IPS-11a (cell line): ENCODE data around the gene CHAD.
"Not testable (repeated sequence)": the region's sequence is repeated elsewhere in the genome, so short reads cannot be mapped to it uniquely, and the experiment has no call there.

Source experiments
- H3K4me3 ChIP-seq: one replicate; pipeline ENCODE4 v1.5.1; 2013; ENCODE audit warnings: low read depth, low read length, control low read depth

CHAD gene

DNA sequence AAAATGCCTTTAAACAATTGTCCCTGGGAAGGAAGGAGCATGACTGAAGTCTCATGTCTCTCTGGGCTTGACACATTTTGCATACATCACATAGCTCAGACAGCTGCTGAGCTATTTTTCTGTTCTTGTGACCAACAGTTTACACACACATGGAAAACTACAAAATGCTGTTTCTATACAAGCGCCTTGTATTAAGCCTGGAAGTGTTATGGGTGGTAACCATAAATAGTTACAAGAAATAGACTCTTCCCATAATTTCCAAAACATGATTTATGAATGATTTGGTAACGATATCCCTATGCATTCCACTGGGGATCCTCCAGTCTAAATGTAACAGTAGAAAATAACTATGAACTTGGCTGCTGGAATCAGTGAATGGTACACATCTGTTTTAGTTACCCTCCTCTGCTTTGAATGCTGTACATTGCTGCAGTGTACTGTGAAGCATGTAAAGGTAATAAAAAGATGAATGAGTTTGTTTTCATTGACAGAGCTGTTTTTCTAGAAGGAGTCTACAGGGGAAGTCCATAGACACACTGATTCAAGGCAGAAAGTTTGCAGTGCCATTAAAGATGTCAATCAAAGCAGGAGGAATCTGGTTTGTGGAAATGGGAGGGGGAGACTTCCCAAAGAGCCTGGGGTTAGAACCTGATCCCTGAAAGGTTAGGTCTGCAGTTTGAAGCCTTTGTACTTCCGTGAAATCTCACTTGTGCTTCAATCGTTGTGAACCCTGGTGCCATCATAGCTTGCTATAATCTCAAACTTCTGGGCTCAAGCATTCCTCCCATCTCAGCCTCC is 37.7 kb downstream of the CHAD start:
- no peak overlapping the region for H3K4me3 ChIP-seq

- H3K4me3 ChIP-seq, result no peak overlapping the region
Observed at GRCh38 chr17:50429793-50430192, 38.9 kb downstream of the CHAD start.

DNA sequence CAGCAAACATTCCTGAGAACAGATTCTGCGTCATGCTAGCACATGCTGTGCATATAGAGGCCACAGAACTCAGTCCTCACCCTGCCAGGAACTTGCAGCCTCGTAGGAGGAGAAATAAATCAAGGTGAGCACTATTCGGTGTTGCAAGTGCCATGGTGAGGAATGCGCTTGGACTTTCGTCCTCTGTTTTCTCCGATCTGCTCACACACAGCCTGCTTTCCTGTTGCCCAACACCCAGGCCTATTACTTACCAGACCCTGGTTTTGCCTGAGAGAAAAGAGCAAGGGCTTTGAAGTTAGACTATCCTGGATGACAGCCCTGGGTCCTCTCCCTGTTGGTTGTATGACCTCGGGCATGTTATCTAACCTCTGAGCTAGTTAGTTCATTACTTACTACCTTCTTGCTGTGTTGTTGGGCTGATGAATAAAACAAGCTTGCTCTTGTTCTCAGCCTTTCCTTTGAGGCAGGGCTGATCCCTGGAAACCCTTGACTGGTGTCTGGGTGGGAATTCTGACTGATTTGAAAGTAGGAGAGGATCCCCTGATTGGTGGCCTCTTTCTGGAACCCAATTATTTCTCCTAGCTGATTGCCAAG is 39.8 kb downstream of the CHAD start:
- no peak overlapping the region for H3K4me3 ChIP-seq

GRCh38 chr17:50428126-50428525 is 40.6 kb downstream of the CHAD start:
- not testable (repeated sequence) for H3K4me3 ChIP-seq

DNA sequence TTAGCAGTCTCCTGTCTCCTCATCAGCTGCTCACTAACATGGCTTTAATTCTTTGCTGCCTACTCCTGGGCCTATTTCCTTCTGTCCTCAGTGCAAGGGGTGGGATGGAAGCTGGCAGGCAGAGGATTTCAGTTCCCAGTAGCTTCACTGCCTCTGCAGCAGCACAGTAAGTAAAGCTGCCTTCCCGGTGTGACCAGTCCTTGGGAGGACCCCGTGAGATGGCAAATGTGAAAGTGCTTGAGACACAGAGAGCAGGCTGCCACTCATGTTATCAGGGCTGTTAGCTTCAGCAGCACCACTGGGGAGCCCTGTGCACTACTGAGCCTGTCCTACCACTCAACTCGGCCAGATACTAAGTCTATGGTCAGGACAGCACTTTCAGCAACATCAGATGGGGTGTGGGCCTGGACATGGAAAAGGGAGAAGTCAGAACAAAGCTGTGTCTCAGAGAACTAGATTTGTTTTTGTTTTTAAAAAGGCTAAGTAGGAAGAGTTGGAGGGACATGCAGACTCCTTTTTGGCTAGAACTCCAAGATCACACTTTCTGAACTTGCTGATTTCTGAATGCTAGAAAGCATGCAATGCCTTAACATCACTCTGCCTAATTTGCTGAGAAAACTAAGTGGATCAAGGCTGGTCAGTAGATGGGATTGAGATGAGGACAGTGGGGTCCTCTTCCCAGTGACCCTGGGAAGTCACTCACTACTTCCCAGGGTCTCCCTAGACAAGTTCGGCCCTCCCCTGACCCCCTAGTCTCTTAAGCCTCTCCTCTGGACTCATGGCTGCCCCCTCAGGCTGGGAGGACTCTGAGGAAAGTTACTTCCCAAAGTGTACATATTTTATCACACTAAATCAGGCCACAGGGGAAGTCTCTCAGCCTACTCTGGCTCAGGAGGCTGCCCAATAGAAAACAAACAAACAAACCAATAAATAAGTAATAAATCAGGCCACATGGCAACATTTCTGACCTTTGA is 41.6 kb downstream of the CHAD start:
- H3K4me3 ChIP-seq, result peak overlapping the region; percentile 54

GRCh38 chr17:50426472-50426782 is 42.3 kb downstream of the CHAD start:
- peak overlapping the region; percentile 54 for H3K4me3 ChIP-seq

DNA sequence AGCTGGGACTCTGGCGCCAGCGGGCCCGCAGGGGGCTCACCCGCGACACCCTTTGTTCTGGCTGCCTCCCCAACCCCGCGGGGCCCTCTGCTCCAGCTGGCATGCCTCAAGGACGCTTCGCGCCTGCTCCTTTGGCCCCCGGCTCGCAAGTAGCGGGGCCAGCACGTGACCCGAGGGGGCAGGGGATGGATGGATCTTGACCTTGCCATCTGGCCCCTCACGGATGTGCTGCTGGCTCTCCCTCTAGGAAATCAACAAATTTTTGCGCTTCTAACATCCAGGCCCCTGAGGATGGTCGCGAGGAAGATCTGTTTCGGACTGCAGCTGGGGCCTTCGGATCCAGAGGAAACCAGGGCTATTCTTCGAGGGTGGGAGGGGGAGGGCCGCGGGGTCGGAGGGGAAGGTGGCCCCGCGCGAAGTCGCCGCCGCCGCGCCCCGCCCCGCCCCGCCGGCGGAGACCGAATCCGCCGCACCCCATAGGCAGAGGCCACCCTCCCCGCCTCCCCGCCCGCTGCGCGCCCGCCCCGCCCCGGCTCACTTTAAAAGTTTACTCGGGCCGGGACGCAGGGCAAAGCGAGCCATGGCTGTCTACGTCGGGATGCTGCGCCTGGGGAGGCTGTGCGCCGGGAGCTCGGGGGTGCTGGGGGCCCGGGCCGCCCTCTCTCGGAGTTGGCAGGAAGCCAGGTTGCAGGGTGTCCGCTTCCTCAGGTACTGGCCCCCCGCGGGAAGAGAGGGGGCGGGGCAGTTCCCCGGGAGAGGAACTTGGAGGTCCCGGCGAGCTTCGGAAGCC is 42.8 kb downstream of the CHAD start, which contains the start of gene ACSF2:
Gene ACSF2, plus strand, starts transcription at position 537 of the 790 bp plus-strand sequence. Its CDS starts 44 bp downstream, at position 581.
- H3K4me3 ChIP-seq, result peak within 1 kb of the TSS; percentile 54

- H3K4me3 ChIP-seq, result no peak overlapping the region
Observed at GRCh38 chr17:50424996-50425681, 43.5 kb downstream of the CHAD start.

- no peak overlapping the region for H3K4me3 ChIP-seq
Observed at GRCh38 chr17:50424246-50424995, 44.3 kb downstream of the CHAD start.

- H3K4me3 ChIP-seq, result no peak overlapping the region
Observed at GRCh38 chr17:50423553-50424159, 45.0 kb downstream of the CHAD start.

DNA sequence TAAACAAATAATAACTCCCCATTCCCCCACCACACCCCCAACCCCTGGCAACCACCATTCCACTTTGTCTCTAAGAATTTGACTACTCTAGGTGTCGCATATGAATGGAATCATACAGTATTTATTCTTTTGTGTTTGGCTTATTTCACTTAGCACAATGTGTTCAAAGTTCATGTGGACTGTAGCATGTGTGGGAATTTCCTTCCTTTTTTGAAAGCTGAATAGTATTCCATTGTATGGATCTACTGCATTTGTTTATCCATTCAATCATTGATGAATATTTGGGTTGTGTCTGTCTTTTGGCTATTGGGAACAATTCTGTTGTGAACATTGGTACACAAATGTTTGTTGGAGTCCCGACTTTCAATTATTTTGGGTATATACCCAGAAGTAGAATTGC is 45.9 kb downstream of the CHAD start:
- no peak overlapping the region for H3K4me3 ChIP-seq

DNA sequence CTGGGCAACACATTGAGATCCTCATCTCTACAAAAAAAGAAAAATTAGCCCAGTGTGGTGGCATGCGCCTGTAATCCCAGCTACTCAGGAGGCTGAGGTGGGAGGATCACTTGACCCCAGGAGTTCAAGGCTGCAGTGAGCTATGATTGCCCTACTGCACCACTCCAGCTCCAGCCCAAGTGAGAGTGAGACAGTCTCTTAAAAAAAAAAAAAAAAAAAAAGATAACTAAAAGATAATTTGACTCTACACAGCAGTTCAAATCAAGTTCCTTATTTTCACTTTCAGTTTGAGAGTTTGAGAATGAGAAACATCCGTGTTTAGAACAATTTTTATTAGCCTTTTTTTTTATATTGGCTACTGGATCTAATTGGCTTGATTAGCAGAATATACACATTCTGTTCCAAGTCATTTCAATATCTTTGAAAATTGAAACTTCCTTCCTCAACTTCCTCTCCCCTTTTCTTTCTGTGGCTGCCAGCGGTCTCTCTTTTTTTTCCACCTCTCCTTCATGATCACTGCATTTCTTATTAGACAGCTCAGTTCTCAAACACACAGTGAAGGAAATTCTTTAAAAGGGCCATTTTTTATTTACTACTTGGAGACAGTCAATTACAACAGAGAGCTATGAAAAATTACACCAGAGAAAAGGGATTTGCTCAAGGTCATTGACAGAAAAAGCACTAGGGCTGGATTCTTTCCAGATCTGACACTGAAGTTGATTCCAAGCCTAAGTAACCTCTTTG is 47.2 kb downstream of the CHAD start:
- no peak overlapping the region for H3K4me3 ChIP-seq

DNA sequence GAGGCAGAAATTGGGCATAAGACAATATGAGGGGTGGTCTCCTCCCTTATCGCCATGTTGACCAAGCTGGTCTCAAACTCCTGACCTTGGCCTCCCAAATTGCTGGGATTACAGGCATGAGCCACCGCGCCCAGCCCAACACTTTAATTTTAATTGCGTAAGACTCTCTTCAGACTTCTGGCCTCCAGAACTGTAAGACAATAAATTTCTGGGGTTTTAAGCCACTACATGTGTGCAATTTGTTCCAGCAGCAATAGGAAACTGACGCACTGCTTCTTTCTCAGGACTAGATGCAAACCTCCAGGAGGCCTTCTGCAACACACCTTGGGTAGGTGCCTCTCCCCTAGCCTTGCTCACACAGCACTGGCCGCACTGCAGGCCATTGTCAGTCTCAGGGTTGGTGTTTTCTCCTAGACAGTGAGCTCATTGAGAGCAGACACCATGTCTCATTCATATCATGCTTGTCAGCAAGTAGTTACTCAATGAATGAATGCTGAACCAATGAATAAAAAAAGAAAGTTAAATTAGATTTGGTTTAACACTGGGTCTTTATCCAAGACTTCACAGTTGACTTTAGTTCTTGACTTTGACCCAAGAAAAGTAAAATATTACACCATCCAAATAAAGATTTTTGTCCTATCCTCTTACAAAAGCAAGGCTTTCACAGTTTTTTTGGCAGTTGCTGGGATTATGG is 48.1 kb downstream of the CHAD start:
- H3K4me3 ChIP-seq, result no peak overlapping the region

GRCh38 chr17:50419577-50419976 is 49.1 kb downstream of the CHAD start:
- H3K4me3 ChIP-seq, result not testable (repeated sequence)

DNA sequence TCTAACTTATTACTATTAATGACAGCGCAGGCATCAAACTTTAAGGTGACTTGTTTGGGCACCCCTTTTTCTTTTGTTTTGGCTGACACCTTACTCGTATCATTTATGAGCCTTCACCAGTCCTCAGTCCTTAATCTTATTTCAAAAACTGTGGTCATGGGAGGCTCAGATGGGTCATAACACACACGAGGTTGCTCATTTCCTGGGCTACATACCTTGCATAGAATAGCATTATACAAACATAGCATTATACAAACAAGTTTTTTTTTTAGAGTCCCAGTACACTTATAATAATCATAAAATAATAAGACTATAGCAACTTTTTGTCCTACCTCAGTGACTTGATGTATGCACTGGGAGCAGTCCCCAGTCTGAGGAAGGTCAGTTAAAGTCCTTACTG is 53.9 kb downstream of the CHAD start:
- H3K4me3 ChIP-seq, result no peak overlapping the region
